CD8-positive, alpha-beta memory T cell (primary cell): ENCODE data around the gene CORO2B. TPM values are rescaled to one million over a fixed set of nuclear protein-coding genes. Genes with fewer than 3 reads are reported as not detected.

Source experiments
- CTCF ChIA-PET: fragments of 350-600 bp; sonication (Branson Sonifier 250); formaldehyde crosslinking; loops from one replicate; lab custom pipeline; 2021; ENCODE audit warnings: antibody characterized with exemption; lab: Charles Lee
- POLR2A ChIA-PET: fragments of 350-600 bp; sonication (Branson Sonifier 250); formaldehyde crosslinking; loops from one replicate; lab custom pipeline; 2021; ENCODE audit warnings: antibody characterized with exemption; lab: Charles Lee
- DNase-seq, 5 donors: peaks; one replicate each; pipeline versions ENCODE4 v3.0.0 to v3.0.0-alpha.2; 2020 to 2022; ENCODE audit warnings: mixed read lengths in 1 of 5
- H3K27ac ChIP-seq: one replicate; pipeline ENCODE4 v1.7.0; 2013; ENCODE audit warnings: low read depth, mild to moderate bottlenecking, low read length, moderate library complexity
- H3K27me3 ChIP-seq: 2 replicates; pipeline ENCODE4 v1.7.0; 2013; ENCODE audit warnings: low read length, mild to moderate bottlenecking; ENCODE audit not compliant: insufficient read depth, poor library complexity, severe bottlenecking
- H3K36me3 ChIP-seq: 2 replicates; pipeline ENCODE4 v1.7.0; 2013; ENCODE audit warnings: mild to moderate bottlenecking, low read length, moderate library complexity; ENCODE audit not compliant: insufficient read depth
- H3K4me1 ChIP-seq: 2 replicates; pipeline ENCODE4 v1.7.0; 2013; ENCODE audit warnings: mild to moderate bottlenecking, low read length, moderate library complexity; ENCODE audit not compliant: insufficient read depth
- H3K4me3 ChIP-seq: 2 replicates; pipeline ENCODE4 v1.7.0; 2013; ENCODE audit warnings: mild to moderate bottlenecking, low read length
- H3K9me3 ChIP-seq: 2 replicates; pipeline ENCODE4 v1.7.0; 2013; ENCODE audit warnings: mild to moderate bottlenecking, low read length
- H3K27ac Mint-ChIP-seq, 8 donors: one replicate each; pipeline ENCODE4 v1.8.0; 2020 to 2021; ENCODE audit warnings: mixed read lengths in 8 of 8, mild to moderate bottlenecking in 6 of 8, inconsistent platforms in 3 of 8, moderate library complexity in 3 of 8
- H3K27me3 Mint-ChIP-seq, 2 donors: one replicate each; pipeline ENCODE4 v1.8.0; 2020 to 2021; ENCODE audit warnings: mixed read lengths in 2 of 2, mild to moderate bottlenecking in 1 of 2, moderate library complexity in 1 of 2
- H3K36me3 Mint-ChIP-seq, 3 donors: one replicate each; pipeline ENCODE4 v1.8.0; 2020 to 2021; ENCODE audit warnings: mixed read lengths in 3 of 3, inconsistent platforms in 1 of 3, mild to moderate bottlenecking in 1 of 3
- H3K4me1 Mint-ChIP-seq, 3 donors: one replicate each; pipeline ENCODE4 v1.8.0; 2020 to 2021; ENCODE audit warnings: mixed read lengths in 3 of 3, inconsistent platforms in 1 of 3, mild to moderate bottlenecking in 1 of 3
- H3K4me3 Mint-ChIP-seq, 7 donors: one replicate each; pipeline ENCODE4 v1.8.0; 2020 to 2021; ENCODE audit warnings: mixed read lengths in 7 of 7, mild to moderate bottlenecking in 6 of 7, moderate library complexity in 4 of 7, inconsistent platforms in 2 of 7
- H3K9me3 Mint-ChIP-seq, 5 donors: one replicate each; pipeline ENCODE4 v1.8.0; 2020 to 2022; ENCODE audit warnings: mixed read lengths in 5 of 5, mild to moderate bottlenecking in 3 of 5, moderate library complexity in 2 of 5, inconsistent platforms in 1 of 5
- polyA plus RNA-seq: library from polyadenylated mRNA; unstranded; fragments of 300-500 nt; fragmentation: Illumina TruSeq; gene quantifications from one replicate; pipeline ENCODE4 v1.2.3, GENCODE V29; 2021
- total RNA-seq, 2 experiments: library from RNA; stranded (reverse); gene quantifications; one replicate each; pipeline ENCODE4 v1.2.3, GENCODE V29; 2021

The CORO2B gene
- total and polyA plus RNA-seq, 3 experiments from 2014 or later = not detected

GRCh38 chr15:68710536-68710935, 131.7 kb downstream of the CORO2B start:
- peaks cover 11 to 25% of the 10 kb centered on the region in 2 donors for H3K27me3 Mint-ChIP-seq
- Histone ChIP-seq H3K9me3 (no peaks in the 10 kb centered on the region), H3K4me1 (no peaks in the 10 kb centered on the region), H3K27me3 (no peaks in the 10 kb centered on the region), H3K36me3 (no peaks in the 10 kb centered on the region), H3K4me3 (no peak overlapping the region), H3K27ac (no peak overlapping the region)
- no peak overlapping the region for H3K27ac Mint-ChIP-seq
- no peak overlapping the region for H3K4me3 Mint-ChIP-seq
- no peaks in the 10 kb centered on the region for H3K36me3 Mint-ChIP-seq
- no peak for DNase-seq
- H3K4me1 Mint-ChIP-seq = no peaks in the 10 kb centered on the region
- CTCF ChIA-PET = no interaction called here
- POLR2A ChIA-PET = no interaction called here
- peaks cover 0 to 2% (median 0%) of the 10 kb centered on the region in 5 donors for H3K9me3 Mint-ChIP-seq

- H3K9me3 ChIP-seq = no peaks in the 10 kb centered on the region
- H3K4me3 Mint-ChIP-seq = no peak overlapping the region
- no peaks in the 10 kb centered on the region for H3K27me3 ChIP-seq
- H3K4me1 Mint-ChIP-seq = no peaks in the 10 kb centered on the region
- peaks cover 17 to 33% of the 10 kb centered on the region in 2 donors for H3K27me3 Mint-ChIP-seq
- ChIA-PET CTCF (no interaction called here), POLR2A (no interaction called here)
- peaks cover 0 to 2% (median 0%) of the 10 kb centered on the region in 5 donors for H3K9me3 Mint-ChIP-seq
- H3K27ac Mint-ChIP-seq = no peak overlapping the region
- no peak overlapping the region for H3K27ac ChIP-seq
- H3K4me1 ChIP-seq = no peaks in the 10 kb centered on the region
- H3K36me3 ChIP-seq = no peaks in the 10 kb centered on the region
- no peak overlapping the region for H3K4me3 ChIP-seq
- H3K36me3 Mint-ChIP-seq = no peaks in the 10 kb centered on the region
- no peak for DNase-seq
Measured at GRCh38 chr15:68711406-68711805, 132.6 kb downstream of the CORO2B start.

- Histone ChIP-seq H3K36me3 (no peaks in the 10 kb centered on the region), H3K9me3 (no peaks in the 10 kb centered on the region), H3K4me3 (no peak overlapping the region), H3K27me3 (no peaks in the 10 kb centered on the region), H3K4me1 (no peaks in the 10 kb centered on the region), H3K27ac (no peak overlapping the region)
- no peak overlapping the region for H3K27ac Mint-ChIP-seq
- H3K36me3 Mint-ChIP-seq = no peaks in the 10 kb centered on the region
- ChIA-PET POLR2A (no interaction called here), CTCF (no interaction called here)
- peaks cover 0 to 2% (median 0%) of the 10 kb centered on the region in 5 donors for H3K9me3 Mint-ChIP-seq
- no peak overlapping the region for H3K4me3 Mint-ChIP-seq
- H3K27me3 Mint-ChIP-seq = peaks cover 17 to 44% of the 10 kb centered on the region in 2 donors
- no peak for DNase-seq
- no peaks in the 10 kb centered on the region for H3K4me1 Mint-ChIP-seq
Measured at GRCh38 chr15:68712886-68713285, 134.1 kb downstream of the CORO2B start.

DNA sequence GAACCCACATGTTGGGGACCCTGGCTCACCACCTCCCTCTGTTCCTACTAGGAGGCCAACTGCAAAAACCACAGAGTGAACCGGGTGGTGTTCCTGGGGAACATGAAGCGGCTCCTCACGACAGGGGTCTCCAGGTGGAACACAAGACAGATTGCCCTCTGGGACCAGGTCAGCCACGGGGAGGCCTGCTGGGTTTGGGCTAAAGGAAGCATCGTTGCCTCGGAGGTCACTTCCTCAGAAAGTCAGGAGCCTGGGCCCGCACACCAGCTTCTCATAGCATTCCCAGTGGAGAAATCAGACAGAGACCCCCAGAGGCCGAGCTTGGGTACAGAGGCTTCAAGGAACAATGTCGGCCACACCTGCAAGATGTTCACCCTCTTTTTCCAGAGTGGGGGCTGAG, 135.1 kb downstream of the CORO2B start:
- Histone ChIP-seq H3K36me3 (no peaks in the 10 kb centered on the region), H3K27me3 (no peaks in the 10 kb centered on the region), H3K9me3 (no peaks in the 10 kb centered on the region), H3K4me1 (no peaks in the 10 kb centered on the region), H3K27ac (no peak overlapping the region), H3K4me3 (no peak overlapping the region)
- ChIA-PET POLR2A (no interaction called here), CTCF (no interaction called here)
- Mint-ChIP-seq H3K4me1 (no peaks in the 10 kb centered on the region), H3K27me3 (peaks cover 16 to 47% of the 10 kb centered on the region in 2 donors), H3K4me3 (no peak overlapping the region), H3K9me3 (peaks cover 0 to 2% (median 0%) of the 10 kb centered on the region in 5 donors), H3K36me3 (no peaks in the 10 kb centered on the region), H3K27ac (peak overlapping the region in 1 of 8 donors; percentile 84)
- DNase-seq = no peak

DNA sequence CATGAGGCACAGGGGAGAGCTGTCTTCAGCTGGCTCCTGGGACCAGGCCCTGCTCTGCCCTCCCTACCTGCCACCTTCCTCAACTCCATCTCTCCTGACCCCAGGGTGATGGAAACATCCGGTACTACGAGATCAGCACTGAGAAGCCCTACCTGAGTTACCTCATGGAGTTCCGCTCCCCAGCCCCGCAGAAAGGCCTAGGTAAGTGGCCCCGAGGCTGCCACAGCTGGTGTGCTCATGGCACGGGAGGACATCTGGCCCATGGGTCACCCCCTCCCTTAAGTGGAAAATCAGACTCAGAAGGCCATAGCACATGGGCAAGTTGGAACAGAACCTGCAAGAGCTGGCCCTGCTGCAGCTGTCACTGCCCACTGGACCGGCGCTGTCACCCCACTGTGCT, 136.3 kb downstream of the CORO2B start:
- Mint-ChIP-seq H3K36me3 (no peaks in the 10 kb centered on the region), H3K4me3 (no peak overlapping the region), H3K27ac (no peak overlapping the region), H3K9me3 (peaks cover 0 to 2% (median 0%) of the 10 kb centered on the region in 5 donors), H3K4me1 (no peaks in the 10 kb centered on the region), H3K27me3 (peaks cover 11 to 44% of the 10 kb centered on the region in 2 donors)
- DNase-seq = no peak
- Histone ChIP-seq H3K4me1 (no peaks in the 10 kb centered on the region), H3K4me3 (no peak overlapping the region), H3K9me3 (no peaks in the 10 kb centered on the region), H3K27me3 (no peaks in the 10 kb centered on the region), H3K27ac (no peak overlapping the region), H3K36me3 (no peaks in the 10 kb centered on the region)
- ChIA-PET CTCF (no interaction called here), POLR2A (no interaction called here)

- no peak for DNase-seq
- no peak overlapping the region for H3K4me3 Mint-ChIP-seq
Measured at GRCh38 chr15:68717951-68718350, 139.2 kb downstream of the CORO2B start.

DNA sequence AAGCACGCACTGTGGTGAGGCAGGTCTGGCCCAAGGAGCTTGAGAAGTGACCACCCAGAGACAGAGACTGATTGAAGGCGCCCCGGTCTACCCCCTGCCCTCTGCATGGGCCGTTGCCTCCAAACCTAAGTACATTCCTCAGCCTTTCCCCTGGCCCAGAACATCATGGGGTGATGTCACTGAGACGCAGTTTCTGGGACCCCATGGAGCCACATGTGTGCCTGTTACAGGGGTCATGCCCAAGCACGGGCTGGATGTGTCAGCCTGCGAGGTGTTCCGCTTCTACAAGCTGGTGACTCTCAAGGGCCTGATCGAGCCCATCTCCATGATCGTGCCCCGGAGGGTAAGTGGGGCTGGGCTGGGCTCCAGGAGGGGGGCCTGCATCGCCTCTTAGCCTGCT, 139.7 kb downstream of the CORO2B start:
- H3K27ac Mint-ChIP-seq = no peak overlapping the region

More at GRCh38 chr15:68717951-68718350, 139.2 kb downstream of the CORO2B start:
- no peaks in the 10 kb centered on the region for H3K4me1 ChIP-seq
- H3K27me3 ChIP-seq = no peaks in the 10 kb centered on the region
- Mint-ChIP-seq H3K27ac (no peak overlapping the region), H3K9me3 (peaks cover 0 to 2% (median 0%) of the 10 kb centered on the region in 5 donors), H3K4me1 (no peaks in the 10 kb centered on the region), H3K27me3 (peaks cover 19 to 40% of the 10 kb centered on the region in 2 donors), H3K36me3 (no peaks in the 10 kb centered on the region)
- no peaks in the 10 kb centered on the region for H3K9me3 ChIP-seq
- POLR2A ChIA-PET = no interaction called here
- CTCF ChIA-PET = no interaction called here
- no peak overlapping the region for H3K4me3 ChIP-seq
- no peak overlapping the region for H3K27ac ChIP-seq
- no peaks in the 10 kb centered on the region for H3K36me3 ChIP-seq

DNA sequence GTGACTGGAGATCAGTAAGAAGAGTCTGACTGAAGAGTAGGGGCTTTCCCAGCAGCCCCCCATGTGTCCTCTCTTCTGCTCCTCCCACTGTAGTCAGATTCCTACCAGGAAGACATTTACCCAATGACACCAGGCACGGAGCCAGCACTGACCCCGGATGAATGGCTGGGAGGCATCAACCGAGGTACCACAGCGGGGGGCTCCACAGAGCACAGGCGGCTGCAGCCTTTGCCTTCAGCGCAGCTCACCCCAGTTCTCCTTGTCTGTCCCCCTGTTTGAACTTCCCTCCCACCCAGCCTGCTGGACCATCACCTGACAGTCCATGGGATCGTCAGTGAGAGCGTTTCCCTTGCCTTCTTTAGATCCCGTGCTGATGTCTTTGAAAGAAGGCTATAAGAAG, 140.3 kb downstream of the CORO2B start:
- Mint-ChIP-seq H3K36me3 (no peaks in the 10 kb centered on the region), H3K27ac (no peak overlapping the region), H3K4me1 (no peaks in the 10 kb centered on the region), H3K4me3 (no peak overlapping the region), H3K27me3 (peaks cover 15 to 36% of the 10 kb centered on the region in 2 donors), H3K9me3 (peaks cover 0 to 2% (median 0%) of the 10 kb centered on the region in 5 donors)
- no peak overlapping the region for H3K4me3 ChIP-seq
- no peaks in the 10 kb centered on the region for H3K9me3 ChIP-seq
- POLR2A ChIA-PET = no interaction called here
- H3K4me1 ChIP-seq = no peaks in the 10 kb centered on the region
- no peaks in the 10 kb centered on the region for H3K36me3 ChIP-seq
- no peaks in the 10 kb centered on the region for H3K27me3 ChIP-seq
- no peak overlapping the region for H3K27ac ChIP-seq
- DNase-seq = no peak
- CTCF ChIA-PET = no interaction called here

More for the DNA sequence above, 139.7 kb downstream of the CORO2B start:
- POLR2A ChIA-PET = no interaction called here
- Histone ChIP-seq H3K36me3 (no peaks in the 10 kb centered on the region), H3K9me3 (no peaks in the 10 kb centered on the region), H3K27ac (no peak overlapping the region), H3K4me1 (no peaks in the 10 kb centered on the region), H3K4me3 (no peak overlapping the region), H3K27me3 (no peaks in the 10 kb centered on the region)
- Mint-ChIP-seq H3K9me3 (peaks cover 0 to 2% (median 0%) of the 10 kb centered on the region in 5 donors), H3K4me3 (no peak overlapping the region), H3K4me1 (no peaks in the 10 kb centered on the region), H3K36me3 (no peaks in the 10 kb centered on the region), H3K27me3 (peaks cover 17 to 37% of the 10 kb centered on the region in 2 donors)
- no peak for DNase-seq
- CTCF ChIA-PET = no interaction called here
